K562 (cell line): ENCODE data around the gene BAIAP3. TPM values are rescaled to one million over a fixed set of nuclear protein-coding genes. Genes with fewer than 3 reads are reported as not detected.

Experiments used
- CEBPB ChIP-seq: fragments of 450-650 bp; IDR thresholded peaks from 2 replicates; pipeline ENCODE4 v1.6.1; 2016; ENCODE audit warnings: missing genetic modification characterization, missing compliant biosample characterization
- EGR1 ChIP-seq: fragments of 450-650 bp; conservative IDR thresholded peaks from 2 replicates; pipeline ENCODE4 v1.6.1; 2017; ENCODE audit warnings: mild to moderate bottlenecking
- EP300 ChIP-seq: IDR thresholded peaks from 2 replicates; pipeline ENCODE4 v1.6.1; 2012; ENCODE audit warnings: low read length, improper control_type of control experiment
- FOXJ2 ChIP-seq: fragments of 200-800 bp; sonication (Bioruptor generic); IDR thresholded peaks from 2 replicates; pipeline ENCODE4 v1.6.1; 2016; ENCODE audit warnings: missing genetic modification characterization, missing compliant biosample characterization
- JUNB ChIP-seq: fragments of 450-650 bp; formaldehyde crosslinking; conservative IDR thresholded peaks from 2 replicates; pipeline ENCODE4 v1.4.0; 2020; ENCODE audit warnings: mild to moderate bottlenecking
- KDM5B ChIP-seq: fragments of 200-600 bp; sonication (generic); IDR thresholded peaks from 2 replicates; pipeline ENCODE4 v1.6.1; 2012; ENCODE audit warnings: low read depth, mild to moderate bottlenecking, moderate library complexity, low read length, control low read depth, inconsistent platforms; ENCODE audit not compliant: insufficient replicate concordance
- KHSRP ChIP-seq: fragments of 450-650 bp; IDR thresholded peaks from 2 replicates; pipeline ENCODE4 v1.6.1; 2017
- KLF1 ChIP-seq: fragments of 450-650 bp; IDR thresholded peaks from 2 replicates; pipeline ENCODE4 v1.6.1; 2016; ENCODE audit warnings: missing genetic modification characterization, missing compliant biosample characterization
- MAFF ChIP-seq: IDR thresholded peaks from 2 replicates; pipeline ENCODE4 v1.6.1; 2012; ENCODE audit warnings: low read length, improper control_type of control experiment
- MEF2D ChIP-seq: conservative IDR thresholded peaks from 2 replicates; pipeline ENCODE4 v1.6.1; 2016; ENCODE audit warnings: low read depth, missing genetic modification characterization, missing compliant biosample characterization
- PCBP2 ChIP-seq: fragments of 200-400 bp; formaldehyde crosslinking; IDR thresholded peaks from 2 replicates; pipeline ENCODE4 v1.6.1; 2018; ENCODE audit warnings: low read length, low read depth, mild to moderate bottlenecking, moderate library complexity; ENCODE audit not compliant: poor library complexity, severe bottlenecking
- RBM15 ChIP-seq: fragments of 200-400 bp; formaldehyde crosslinking; IDR thresholded peaks from 2 replicates; pipeline ENCODE4 v1.6.1; 2018; ENCODE audit warnings: mild to moderate bottlenecking, low read length, moderate library complexity; ENCODE audit not compliant: insufficient read depth
- RCOR1 ChIP-seq, 2 experiments: IDR thresholded peaks; 2 replicates each; pipeline ENCODE4 v1.6.1; 2012; ENCODE audit warnings: low read depth in 2 of 2, low read length in 2 of 2, borderline replicate concordance in 1 of 2, improper control_type of control experiment in 1 of 2
- RUNX1 ChIP-seq: sonication (generic); IDR thresholded peaks from 2 replicates; pipeline ENCODE4 v1.6.1; 2016; ENCODE audit warnings: antibody characterized with exemption, low read depth
- SMARCA4 ChIP-seq: fragments of 450-650 bp; IDR thresholded peaks from 2 replicates; pipeline ENCODE4 v1.6.1; 2016
- TAL1 ChIP-seq: fragments of 450-650 bp; IDR thresholded peaks from 2 replicates; pipeline ENCODE4 v1.6.1; 2016; ENCODE audit warnings: mild to moderate bottlenecking
- TCF7L2 ChIP-seq: fragments of 150-350 bp; IDR thresholded peaks from 2 replicates; pipeline ENCODE4 v1.6.1; 2016; ENCODE audit warnings: low read depth, mild to moderate bottlenecking, low read length, moderate library complexity
- TEAD4 ChIP-seq, 2 experiments: sonication (generic) in 1 of 2; formaldehyde crosslinking in 1 of 2; IDR thresholded peaks; 2 replicates each; pipeline versions ENCODE4 v1.6.1 to v1.8.0; 2012 to 2022; ENCODE audit warnings: borderline replicate concordance in 1 of 2, inconsistent platforms in 1 of 2, low read length in 1 of 2, mild to moderate bottlenecking in 1 of 2, missing genetic modification reagents in 1 of 2
- THRAP3 ChIP-seq: fragments of 450-650 bp; IDR thresholded peaks from 2 replicates; pipeline ENCODE4 v1.6.1; 2016; ENCODE audit warnings: mild to moderate bottlenecking, inconsistent platforms, borderline replicate concordance
- U2AF1 ChIP-seq: fragments of 200-400 bp; formaldehyde crosslinking; optimal IDR thresholded peaks from 2 replicates; pipeline ENCODE3; 2017; ENCODE audit warnings: mild to moderate bottlenecking, low read depth, low read length, moderate library complexity
- ZC3H4 ChIP-seq: sonication (generic); formaldehyde crosslinking; IDR thresholded peaks from 2 replicates; pipeline ENCODE4 v1.9.0; 2021; ENCODE audit warnings: missing genetic modification reagents, borderline replicate concordance
- ZNF133 ChIP-seq: fragments of 250-450 bp; sonication (Bioruptor Pico); IDR thresholded peaks from 2 replicates; pipeline ENCODE4 v1.4.0; 2020; ENCODE audit warnings: mild to moderate bottlenecking
- ZNF431 ChIP-seq: sonication (generic); formaldehyde crosslinking; IDR thresholded peaks from 2 replicates; pipeline ENCODE4 v1.8.0; 2022; ENCODE audit warnings: mild to moderate bottlenecking, missing genetic modification reagents
- ZNF445 ChIP-seq: fragments of 250-450 bp; sonication (Bioruptor Pico); IDR thresholded peaks from 2 replicates; pipeline ENCODE4 v1.4.0; 2020; ENCODE audit warnings: low read depth, mild to moderate bottlenecking, moderate library complexity
- ZNF584 ChIP-seq: fragments of 200-800 bp; sonication (Bioruptor generic); IDR thresholded peaks from 2 replicates; pipeline ENCODE4 v1.6.1; 2016; ENCODE audit warnings: low read depth, mild to moderate bottlenecking, missing genetic modification characterization, missing compliant biosample characterization
- ZNF785 ChIP-seq: fragments of 250-450 bp; sonication (Bioruptor Pico); IDR thresholded peaks from 2 replicates; pipeline ENCODE4 v1.4.0; 2020; ENCODE audit warnings: mild to moderate bottlenecking
- polyA plus RNA-seq, 8 experiments: library from polyadenylated mRNA; depleted of rRNA in 4 of 8; stranded (reverse) in 5 of 8; unstranded in 3 of 8; fragments of >200 nt; fragmentation: Nextera tagmentation in 2 of 8; fragmentation: Illumina TruSeq in 1 of 8; extraction: Ambion mirVana in 2 of 8; extraction: Trizol in 1 of 8; gene quantifications; 2 replicates each; pipeline versions ENCODE4 v1.2.1 to v1.2.3, GENCODE V29; 2011 to 2014; ENCODE audit warnings: inconsistent platforms in 1 of 8, missing spikeins in 1 of 8
- total RNA-seq, 7 experiments: library from RNA; depleted of rRNA in 6 of 7; stranded (reverse); fragments of >200 nt in 6 of 7; fragmentation: Illumina TruSeq in 2 of 7; extraction: Trizol in 2 of 7; gene quantifications; 2 replicates each; pipeline versions ENCODE4 v1.2.1 to v1.2.3, GENCODE V29; 2011 to 2021; ENCODE audit warnings: low replicate concordance in 1 of 7
- TF ChIP-seq, protein P1 (sequence below): fragments of 250-450 bp; sonication (Bioruptor Pico); IDR thresholded peaks from 2 replicates; pipeline ENCODE4 v1.8.0; 2021; ENCODE audit warnings: mild to moderate bottlenecking, moderate library complexity
- TF ChIP-seq, protein P2 (sequence below): fragments of 200-800 bp; sonication (Bioruptor generic); IDR thresholded peaks from 2 replicates; pipeline ENCODE4 v1.6.1; 2017; ENCODE audit warnings: missing genetic modification characterization, missing compliant biosample characterization

The BAIAP3 gene
- total and polyA plus RNA-seq, 9 of the 15 experiments (the other 6 are each of a cell fraction or from before 2014, with no cell fraction given), result 0.03 to 4.5 (median 0.57) TPM; not detected in 1

- TF ChIP-seq, protein P1, sequence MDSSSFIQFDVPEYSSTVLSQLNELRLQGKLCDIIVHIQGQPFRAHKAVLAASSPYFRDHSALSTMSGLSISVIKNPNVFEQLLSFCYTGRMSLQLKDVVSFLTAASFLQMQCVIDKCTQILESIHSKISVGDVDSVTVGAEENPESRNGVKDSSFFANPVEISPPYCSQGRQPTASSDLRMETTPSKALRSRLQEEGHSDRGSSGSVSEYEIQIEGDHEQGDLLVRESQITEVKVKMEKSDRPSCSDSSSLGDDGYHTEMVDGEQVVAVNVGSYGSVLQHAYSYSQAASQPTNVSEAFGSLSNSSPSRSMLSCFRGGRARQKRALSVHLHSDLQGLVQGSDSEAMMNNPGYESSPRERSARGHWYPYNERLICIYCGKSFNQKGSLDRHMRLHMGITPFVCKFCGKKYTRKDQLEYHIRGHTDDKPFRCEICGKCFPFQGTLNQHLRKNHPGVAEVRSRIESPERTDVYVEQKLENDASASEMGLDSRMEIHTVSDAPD (CRISPR knock-in tag), result no peak
- TF ChIP-seq EGR1 (0 out of 2 replicates have a peak, but pooled peaks have one; percentile 5), EP300 (peak; percentile 41), KLF1 (tag) (no peak), SMARCA4 (peak; percentile 15; the same call in 1 of the 2 replicates), U2AF1 (no peak), PCBP2 (no peak), KDM5B (no peak), ZNF133 (CRISPR knock-in tag) (no peak), CEBPB (tag) (no peak), THRAP3 (no peak), RBM15 (no peak), ZNF431 (CRISPR knock-in tag) (no peak), ZNF785 (CRISPR knock-in tag) (no peak), ZNF584 (CRISPR knock-in tag) (no peak), TCF7L2 (no peak), ZC3H4 (CRISPR knock-in tag) (peak; percentile 57; the same call in 1 of the 2 replicates), FOXJ2 (tag) (peak; percentile 96), TEAD4 (IDR thresholded peaks at IDR 0.05; ENCODE audit: low read length) (no peak), TEAD4 (CRISPR knock-in tag; IDR thresholded peaks at IDR 0.05; ENCODE audit: borderline replicate concordance) (no peak), RCOR1 (IDR thresholded peaks at IDR 0.05; ENCODE audit: borderline replicate concordance in 1 of 2, low read depth in 2 of 2, low read length in 2 of 2) (no peak), MAFF (no peak), TAL1 (no peak), RUNX1 (no peak), KHSRP (no peak), ZNF445 (CRISPR knock-in tag) (no peak), JUNB (CRISPR knock-in tag) (no peak), MEF2D (tag) (no peak)
- TF ChIP-seq, protein P2, sequence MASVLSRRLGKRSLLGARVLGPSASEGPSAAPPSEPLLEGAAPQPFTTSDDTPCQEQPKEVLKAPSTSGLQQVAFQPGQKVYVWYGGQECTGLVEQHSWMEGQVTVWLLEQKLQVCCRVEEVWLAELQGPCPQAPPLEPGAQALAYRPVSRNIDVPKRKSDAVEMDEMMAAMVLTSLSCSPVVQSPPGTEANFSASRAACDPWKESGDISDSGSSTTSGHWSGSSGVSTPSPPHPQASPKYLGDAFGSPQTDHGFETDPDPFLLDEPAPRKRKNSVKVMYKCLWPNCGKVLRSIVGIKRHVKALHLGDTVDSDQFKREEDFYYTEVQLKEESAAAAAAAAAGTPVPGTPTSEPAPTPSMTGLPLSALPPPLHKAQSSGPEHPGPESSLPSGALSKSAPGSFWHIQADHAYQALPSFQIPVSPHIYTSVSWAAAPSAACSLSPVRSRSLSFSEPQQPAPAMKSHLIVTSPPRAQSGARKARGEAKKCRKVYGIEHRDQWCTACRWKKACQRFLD, result no peak
These were observed 1.5 kb upstream of the BAIAP3 start (continued) for GRCh38 chr16:1331712-1332617.
